GM12878 (cell line): ENCODE results near the gene RSPO3.

Source experiments
- RFX5 ChIP-seq: IDR thresholded peaks from 2 replicates; pipeline ENCODE4 v1.6.1; 2011; ENCODE audit warnings: low read depth, low read length, improper control_type of control experiment
- SMAD5 ChIP-seq: IDR thresholded peaks from 2 replicates; pipeline ENCODE4 v1.6.1; 2016; ENCODE audit warnings: antibody characterized with exemption, low read depth
- TCF7 ChIP-seq: IDR thresholded peaks from 2 replicates; pipeline ENCODE4 v1.6.1; 2014; ENCODE audit warnings: antibody characterized with exemption, borderline replicate concordance
- TF ChIP-seq, protein P1 (sequence below): IDR thresholded peaks from 2 replicates; pipeline ENCODE4 v1.6.1; 2011; ENCODE audit warnings: low read depth, mild to moderate bottlenecking, low read length, moderate library complexity, borderline replicate concordance; ENCODE audit errors: extremely low read depth

- TF ChIP-seq TCF7 (no peak), SMAD5 (no peak), RFX5 (no peak)
- TF ChIP-seq, protein P1, sequence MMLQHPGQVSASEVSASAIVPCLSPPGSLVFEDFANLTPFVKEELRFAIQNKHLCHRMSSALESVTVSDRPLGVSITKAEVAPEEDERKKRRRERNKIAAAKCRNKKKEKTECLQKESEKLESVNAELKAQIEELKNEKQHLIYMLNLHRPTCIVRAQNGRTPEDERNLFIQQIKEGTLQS, result no peak
These were observed 58.8 kb downstream of the RSPO3 start for GRCh38 chr6:127177030-127177922.
